Rectal smooth muscle tissue (tissue), 1 donor: ENCODE results near the gene PTPN14.
"Not testable (repeated sequence)": the region's sequence is repeated elsewhere in the genome, so short reads cannot be mapped to it uniquely, and the experiment has no call there.

Experiments used
- H3K27ac ChIP-seq: one replicate; pipeline ENCODE4 v1.7.0; 2013; ENCODE audit warnings: low read depth, low read length, inconsistent platforms
- H3K27me3 ChIP-seq: one replicate; pipeline ENCODE4 v1.7.0; 2013; ENCODE audit warnings: low read length; ENCODE audit not compliant: control insufficient read depth, insufficient read depth
- H3K36me3 ChIP-seq: one replicate; pipeline ENCODE4 v1.7.0; 2013; ENCODE audit warnings: low read length; ENCODE audit not compliant: control insufficient read depth, insufficient read depth
- H3K4me1 ChIP-seq: one replicate; pipeline ENCODE4 v1.7.0; 2013; ENCODE audit warnings: low read length; ENCODE audit not compliant: control insufficient read depth, insufficient read depth
- H3K4me3 ChIP-seq: one replicate; pipeline ENCODE4 v1.7.0; 2013; ENCODE audit warnings: low read length
- H3K9ac ChIP-seq: one replicate; pipeline ENCODE4 v1.7.0; 2013; ENCODE audit warnings: low read length

Gene PTPN14

DNA sequence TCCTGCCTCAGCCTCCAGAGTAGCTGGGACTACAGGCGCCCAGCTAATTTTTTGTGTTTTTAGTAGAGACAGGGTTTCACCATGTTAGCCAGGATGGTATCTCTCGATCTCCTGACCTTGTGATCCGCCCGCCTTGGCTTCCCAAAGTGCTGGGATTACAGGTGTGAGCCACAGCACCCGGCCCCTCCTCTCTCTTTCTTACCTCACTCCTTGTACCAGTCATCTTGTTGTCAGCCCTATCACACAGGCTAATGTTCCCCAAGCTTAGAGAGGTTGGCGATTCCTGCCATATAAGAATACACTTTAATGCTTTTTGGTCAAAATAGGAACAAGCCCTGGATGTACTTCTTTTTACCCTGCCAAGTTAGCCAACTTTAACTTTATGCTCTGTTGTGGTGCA is 57.2 kb downstream of the PTPN14 start:
- not testable (repeated sequence) for H3K9ac ChIP-seq, H3K4me1 ChIP-seq, H3K27ac ChIP-seq, H3K27me3 ChIP-seq, H3K4me3 ChIP-seq, H3K36me3 ChIP-seq

DNA sequence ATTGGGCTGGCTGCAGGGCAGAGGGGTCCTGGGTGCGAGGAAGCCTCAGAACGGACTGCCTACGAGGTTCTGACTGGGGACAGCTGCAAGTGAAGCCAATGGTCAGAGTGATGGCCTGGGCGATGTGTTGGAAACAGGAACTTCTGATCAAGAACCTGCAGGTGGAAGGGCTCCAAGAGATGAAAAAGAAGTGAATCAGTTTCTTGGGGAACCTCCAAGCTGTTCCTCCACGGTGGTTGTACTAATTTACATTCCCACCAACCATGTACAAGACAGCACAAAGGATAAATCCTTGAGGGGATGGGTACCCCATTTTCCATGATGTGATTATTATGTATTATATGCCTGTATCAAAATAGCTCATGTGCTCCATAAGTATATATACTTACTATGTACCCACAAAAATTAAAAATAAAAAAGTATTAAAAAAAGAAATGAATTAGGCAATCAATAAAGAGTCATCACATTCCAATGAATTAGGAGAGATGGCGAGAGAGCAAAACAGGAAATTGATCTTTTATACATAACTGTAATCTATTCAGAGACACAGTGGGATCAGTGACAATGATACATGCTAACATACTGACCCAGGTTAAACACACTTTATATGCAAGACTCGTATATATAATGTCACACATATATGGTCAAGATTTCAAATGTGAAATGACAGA is 58.1 kb downstream of the PTPN14 start:
- Histone ChIP-seq H3K27ac (peak overlapping the region; percentile 21), H3K4me1 (peaks cover 6% of the 10 kb centered on the region), H3K4me3 (no peak overlapping the region)

DNA sequence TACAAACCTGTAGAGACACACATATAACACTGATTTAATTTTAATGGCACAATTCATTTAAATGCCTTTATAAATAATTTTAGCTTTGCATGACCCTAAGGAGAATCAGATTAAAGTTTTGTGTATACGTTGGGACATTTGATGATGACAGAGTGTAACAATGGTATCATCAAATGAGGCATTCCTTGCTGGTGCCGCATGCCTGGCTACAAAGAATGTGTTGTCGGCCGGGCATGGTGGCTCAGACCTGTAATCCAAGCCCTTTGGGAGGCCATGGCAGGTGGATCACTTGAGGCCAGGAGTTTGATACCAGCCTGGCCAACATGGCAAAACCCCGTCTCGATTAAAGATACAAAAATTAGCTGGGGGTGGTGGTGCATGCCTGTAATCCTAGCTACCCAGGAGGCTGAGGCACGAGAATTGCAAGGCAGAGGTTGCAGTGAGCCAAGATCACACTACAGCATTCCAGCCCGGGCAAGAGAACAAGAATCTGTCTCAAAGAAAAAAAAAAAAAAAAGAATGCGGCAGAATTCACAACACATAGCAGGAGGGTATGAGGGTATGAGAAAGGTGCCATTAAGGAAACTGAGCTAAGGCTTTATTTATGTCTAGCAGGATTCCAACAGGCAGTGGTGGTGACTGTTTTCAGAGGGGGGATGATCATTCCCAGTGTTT is 58.9 kb downstream of the PTPN14 start:
- Histone ChIP-seq H3K4me1 (peaks cover 3% of the 10 kb centered on the region), H3K36me3 (no peaks in the 10 kb centered on the region), H3K27ac (peak overlapping the region; percentile 21), H3K9ac (no peak overlapping the region), H3K27me3 (no peaks in the 10 kb centered on the region), H3K4me3 (no peak overlapping the region)

More for the DNA sequence above, 58.1 kb downstream of the PTPN14 start:
- Histone ChIP-seq H3K9ac (no peak overlapping the region), H3K36me3 (no peaks in the 10 kb centered on the region), H3K27me3 (no peaks in the 10 kb centered on the region)

DNA sequence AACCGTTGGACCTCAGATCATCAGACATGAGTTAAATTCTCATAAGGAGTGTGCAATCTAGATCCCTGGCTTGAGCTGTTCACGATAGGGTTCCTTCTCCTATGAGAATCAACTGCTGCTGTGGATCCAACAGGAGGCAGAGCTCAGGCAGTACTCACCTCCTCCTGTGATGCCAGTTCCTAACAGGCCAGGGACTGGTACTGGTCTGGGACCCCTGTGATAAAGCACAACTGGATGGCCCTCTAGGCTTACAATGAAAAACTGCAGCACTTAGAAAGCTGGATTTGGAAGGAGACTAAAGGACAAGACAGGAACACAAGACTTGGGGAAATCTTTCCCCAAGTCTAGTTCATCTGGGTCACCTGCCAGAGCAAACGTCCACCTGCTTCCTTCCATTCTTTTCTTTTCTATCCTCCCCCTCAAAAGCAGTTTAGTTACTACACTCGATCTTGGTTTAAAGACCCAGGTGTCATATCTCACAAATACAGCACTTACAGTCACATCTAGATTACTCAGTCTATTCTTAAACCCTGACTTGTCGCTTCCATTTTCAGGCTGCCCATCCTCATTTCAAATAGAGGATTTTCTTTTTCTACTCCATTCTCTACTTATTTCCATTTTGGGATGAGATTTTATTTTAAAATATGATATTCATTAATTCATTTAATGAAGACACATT is 59.8 kb downstream of the PTPN14 start:
- H3K4me3 ChIP-seq = no peak overlapping the region
- no peaks in the 10 kb centered on the region for H3K36me3 ChIP-seq
- H3K4me1 ChIP-seq = peaks cover 3% of the 10 kb centered on the region
- no peak overlapping the region for H3K27ac ChIP-seq
- H3K9ac ChIP-seq = no peak overlapping the region
- no peaks in the 10 kb centered on the region for H3K27me3 ChIP-seq

DNA sequence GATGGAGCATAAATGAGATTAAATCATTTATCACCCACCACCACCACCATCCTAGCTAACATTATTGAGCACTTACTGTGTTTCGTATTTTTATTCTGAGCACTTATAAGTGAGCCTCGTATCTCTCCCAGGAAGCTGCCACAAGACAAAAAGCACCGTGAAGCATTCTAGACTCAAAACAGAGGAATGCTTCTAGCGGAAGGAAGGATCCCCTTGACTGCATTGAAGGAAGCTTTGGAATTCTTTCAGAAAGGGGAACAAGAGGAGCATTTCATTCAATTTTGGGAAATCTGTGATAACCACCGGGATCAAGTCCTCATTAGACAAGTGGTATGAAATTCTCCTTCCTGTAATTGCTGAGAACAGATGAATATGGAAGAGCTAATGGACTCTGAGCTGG is 66.3 kb downstream of the PTPN14 start:
- no peaks in the 10 kb centered on the region for H3K4me1 ChIP-seq

DNA sequence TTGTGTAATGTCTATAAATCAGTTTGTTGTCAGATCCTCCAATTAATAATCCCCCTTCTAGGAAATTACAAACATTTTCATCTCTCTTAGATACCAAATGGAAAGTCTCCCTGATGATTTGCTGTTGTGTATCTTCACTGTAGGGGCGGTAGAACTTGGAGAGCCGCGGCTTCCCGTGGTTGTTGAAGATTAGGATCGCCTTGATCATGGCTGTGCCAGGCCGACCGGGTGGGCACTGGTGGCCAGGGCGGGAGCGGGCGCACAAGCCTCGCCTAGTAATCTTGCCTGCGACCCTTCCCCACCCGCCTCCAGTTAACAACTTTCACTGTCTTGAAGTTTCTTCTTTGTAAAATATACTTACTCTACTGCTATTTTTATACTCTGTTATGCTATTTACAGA is 68.2 kb downstream of the PTPN14 start:
- not testable (repeated sequence) for H3K27me3 ChIP-seq, H3K27ac ChIP-seq, H3K9ac ChIP-seq, H3K4me1 ChIP-seq, H3K36me3 ChIP-seq, H3K4me3 ChIP-seq

More for the DNA sequence above, 66.3 kb downstream of the PTPN14 start:
- Histone ChIP-seq H3K27me3 (no peaks in the 10 kb centered on the region), H3K36me3 (no peaks in the 10 kb centered on the region), H3K4me3 (no peak overlapping the region), H3K9ac (no peak overlapping the region), H3K27ac (no peak overlapping the region)

DNA sequence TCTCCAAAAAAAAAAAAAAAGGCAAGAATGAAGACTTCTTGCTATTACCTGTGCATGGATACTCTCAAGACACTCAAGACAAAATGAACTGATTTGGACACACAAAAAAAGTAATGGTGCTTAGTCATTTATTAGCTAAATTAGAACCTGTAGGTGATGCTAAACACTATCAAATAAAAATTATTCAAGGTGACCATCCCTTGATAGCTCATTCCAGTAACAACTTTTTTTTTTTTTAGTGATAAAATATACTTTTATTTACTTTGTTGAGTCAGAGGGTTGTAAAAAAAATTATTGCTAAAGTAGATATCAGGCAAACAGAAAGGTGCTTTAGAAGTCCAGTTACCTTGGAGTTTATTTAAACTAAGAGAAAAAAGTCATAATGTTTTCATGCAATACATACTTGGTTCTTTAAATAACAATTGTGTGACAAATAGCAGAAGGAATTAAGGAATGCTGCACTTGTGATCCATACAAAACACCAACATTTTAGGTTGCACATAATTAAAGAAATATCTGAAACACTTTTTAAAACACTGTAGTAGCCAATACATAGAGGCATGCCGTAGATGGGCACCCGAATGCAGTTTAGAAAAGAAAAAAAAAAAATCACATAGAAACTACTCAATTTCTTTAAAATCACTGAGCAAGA is 69.3 kb downstream of the PTPN14 start:
- not testable (repeated sequence) for H3K36me3 ChIP-seq, H3K4me1 ChIP-seq, H3K4me3 ChIP-seq, H3K27ac ChIP-seq, H3K27me3 ChIP-seq, H3K9ac ChIP-seq

DNA sequence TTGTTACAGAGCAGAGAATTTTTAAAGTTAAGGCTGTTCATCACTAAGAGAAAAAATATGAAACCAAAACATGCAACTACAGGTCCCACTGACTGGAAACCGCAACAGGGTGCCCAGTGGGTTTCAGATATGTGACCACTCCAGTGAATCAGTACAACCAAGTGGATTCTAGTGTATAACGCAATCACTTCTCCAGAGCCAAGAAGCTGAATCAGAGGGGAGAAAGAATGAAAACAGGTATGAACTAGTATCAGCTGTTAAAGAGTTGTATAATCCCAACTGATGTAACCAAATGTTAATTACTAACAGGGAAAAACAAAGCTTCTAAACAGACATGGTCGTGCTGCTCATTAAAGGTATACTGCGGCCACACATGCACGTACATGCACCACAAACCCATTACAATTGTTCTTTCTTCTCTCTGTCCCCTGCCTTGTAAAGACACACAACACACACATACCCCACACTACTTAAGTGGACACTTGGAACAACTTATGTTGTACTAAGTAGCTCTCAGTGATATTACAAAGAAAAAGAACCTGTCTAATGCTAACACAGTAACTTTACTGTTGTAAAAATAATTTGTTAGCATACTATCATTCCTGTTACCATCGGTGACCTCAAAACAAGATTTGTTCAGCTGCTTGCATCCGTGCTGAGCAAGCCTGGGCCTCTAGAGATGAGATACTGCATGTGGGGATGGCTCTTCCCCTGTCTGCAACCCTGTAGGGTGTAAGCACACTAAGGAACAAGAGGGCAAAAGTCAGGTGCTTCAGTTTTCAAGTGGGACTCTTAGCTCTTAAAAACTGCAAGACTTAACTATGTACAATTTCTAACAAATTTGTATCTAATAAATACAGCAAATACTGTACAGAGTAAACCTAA is 74.2 kb downstream of the PTPN14 start:
- Histone ChIP-seq H3K9ac (no peak overlapping the region), H3K4me3 (no peak overlapping the region), H3K27me3 (no peaks in the 10 kb centered on the region), H3K36me3 (no peaks in the 10 kb centered on the region), H3K27ac (peak overlapping the region; percentile 6), H3K4me1 (peaks cover 10% of the 10 kb centered on the region)

DNA sequence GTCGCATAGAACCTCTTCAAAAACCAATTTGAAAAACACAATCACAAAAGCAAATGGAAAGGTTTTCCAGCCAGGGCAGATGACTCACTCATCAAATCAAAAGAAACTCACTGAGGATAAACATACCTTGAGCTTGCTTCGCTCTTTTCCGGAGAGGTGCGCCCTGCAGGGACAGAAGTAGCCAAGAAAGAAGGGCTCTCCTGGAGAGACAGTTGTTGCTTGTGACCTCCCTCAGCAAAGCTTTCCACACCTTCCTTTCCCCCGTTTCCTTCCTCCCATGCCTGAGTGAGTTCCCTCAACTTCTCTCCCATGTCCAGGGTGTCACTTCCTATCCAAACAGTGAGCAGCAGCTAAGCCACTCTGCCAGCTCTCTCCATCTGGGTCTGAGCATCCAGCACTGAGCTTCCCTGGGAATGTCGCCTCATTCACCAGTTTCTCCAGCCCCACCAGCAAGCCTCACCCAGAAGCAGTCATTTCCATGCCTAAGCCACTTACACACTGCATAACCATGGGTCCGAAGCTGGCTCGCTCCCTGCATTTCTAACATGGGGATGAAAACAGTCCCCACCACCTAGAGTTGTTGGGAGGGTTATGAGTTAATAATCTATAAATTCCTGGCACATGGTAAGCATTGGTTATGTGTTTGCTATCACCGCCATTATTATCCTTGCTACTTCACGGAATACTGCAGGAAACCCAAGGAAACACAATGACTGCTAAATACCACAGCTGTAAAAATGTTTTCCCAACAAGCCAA is 75.0 kb downstream of the PTPN14 start:
- Histone ChIP-seq H3K4me3 (no peak overlapping the region), H3K4me1 (peaks cover 10% of the 10 kb centered on the region), H3K27me3 (no peaks in the 10 kb centered on the region), H3K36me3 (no peaks in the 10 kb centered on the region), H3K9ac (no peak overlapping the region), H3K27ac (no peak overlapping the region)

DNA sequence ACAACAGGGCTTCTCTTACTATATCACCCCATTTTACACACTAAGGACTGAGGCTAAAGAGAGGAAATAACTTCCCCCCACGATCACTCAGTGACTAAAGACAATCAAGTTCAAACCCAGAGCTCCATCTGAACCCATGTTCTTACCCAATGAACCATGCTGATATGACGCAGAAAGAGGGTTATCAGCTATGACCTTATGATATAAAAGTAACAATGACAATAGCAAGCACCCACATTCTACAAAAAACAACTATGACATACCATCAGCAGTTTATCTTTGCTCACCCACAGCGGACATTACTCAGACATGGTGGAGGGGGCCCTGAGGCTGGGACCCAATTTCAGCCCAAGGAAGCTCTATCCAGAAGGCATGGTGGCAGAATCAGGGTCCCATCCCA is 75.7 kb downstream of the PTPN14 start:
- Histone ChIP-seq H3K9ac (no peak overlapping the region), H3K4me3 (no peak overlapping the region), H3K27ac (no peak overlapping the region), H3K4me1 (peaks cover 10% of the 10 kb centered on the region), H3K36me3 (no peaks in the 10 kb centered on the region), H3K27me3 (no peaks in the 10 kb centered on the region)

DNA sequence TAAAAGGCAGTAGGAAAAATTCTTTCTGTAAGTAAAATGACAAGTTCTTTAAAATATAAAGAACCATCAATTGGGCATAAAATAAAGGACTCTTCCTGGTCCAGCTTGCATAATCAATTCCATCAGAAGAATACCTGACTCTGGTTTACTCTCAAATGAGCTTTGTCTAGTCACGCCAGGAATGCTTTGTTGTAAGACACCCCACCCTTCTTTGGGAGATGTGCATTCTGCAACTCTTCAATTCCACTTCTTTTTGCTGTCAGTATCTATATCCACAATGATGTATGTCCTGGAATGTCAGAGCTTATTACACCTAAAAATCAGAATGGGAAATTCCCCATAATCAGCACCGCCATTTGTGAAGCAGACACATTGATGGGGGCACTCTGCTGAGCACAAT is 76.1 kb downstream of the PTPN14 start:
- Histone ChIP-seq H3K27ac (no peak overlapping the region), H3K27me3 (no peaks in the 10 kb centered on the region), H3K9ac (no peak overlapping the region), H3K4me1 (peaks cover 10% of the 10 kb centered on the region), H3K4me3 (no peak overlapping the region), H3K36me3 (no peaks in the 10 kb centered on the region)
